Naive B cell (primary cell): ENCODE results near the gene PET100. TPM values are rescaled to one million over a fixed set of nuclear protein-coding genes. Genes with fewer than 3 reads are reported as not detected.

Experiments
- ATAC-seq, 2 donors: fragments of 150-1000 bp; cut with Tn5 transposase; 2 replicates each; pipeline ENCODE4 v1.10.0; 2021; ENCODE audit warnings: low read depth in 2 of 2, mild to moderate bottlenecking in 2 of 2, moderate library complexity in 2 of 2
- DNase-seq: peaks from one replicate; pipeline ENCODE4 v3.0.0; 2022
- H3K27ac Mint-ChIP-seq, 6 donors: one replicate each; pipeline ENCODE4 v1.8.0; 2020 to 2022; ENCODE audit warnings: mild to moderate bottlenecking in 6 of 6, mixed read lengths in 6 of 6, moderate library complexity in 5 of 6, inconsistent platforms in 2 of 6
- H3K27me3 Mint-ChIP-seq, 3 donors: one replicate each; pipeline ENCODE4 v1.8.0; 2021 to 2022; ENCODE audit warnings: mixed read lengths in 3 of 3, mild to moderate bottlenecking in 1 of 3
- H3K36me3 Mint-ChIP-seq, 2 donors: one replicate each; pipeline ENCODE4 v1.8.0; 2020 to 2022; ENCODE audit warnings: mixed read lengths in 2 of 2, inconsistent platforms in 1 of 2, mild to moderate bottlenecking in 1 of 2
- H3K4me1 Mint-ChIP-seq, 3 donors: one replicate each; pipeline ENCODE4 v1.8.0; 2020 to 2022; ENCODE audit warnings: mixed read lengths in 3 of 3, inconsistent platforms in 1 of 3, mild to moderate bottlenecking in 1 of 3, moderate library complexity in 1 of 3
- H3K4me3 Mint-ChIP-seq, 8 donors: one replicate each; pipeline ENCODE4 v1.8.0; 2020 to 2022; ENCODE audit warnings: mild to moderate bottlenecking in 8 of 8, mixed read lengths in 8 of 8, moderate library complexity in 8 of 8, inconsistent platforms in 2 of 8
- H3K9me3 Mint-ChIP-seq, 7 donors: one replicate each; pipeline ENCODE4 v1.8.0; 2020 to 2022; ENCODE audit warnings: mixed read lengths in 7 of 7, mild to moderate bottlenecking in 5 of 7, inconsistent platforms in 2 of 7, moderate library complexity in 1 of 7
- polyA plus RNA-seq, 6 donors: library from polyadenylated mRNA; unstranded; fragments of 300-500 nt; fragmentation: Illumina TruSeq; gene quantifications; one replicate each; pipeline ENCODE4 v1.2.3, GENCODE V29; 2021; ENCODE audit warnings: low read depth in 6 of 6

Gene PET100
- polyA plus RNA-seq, 6 donors from 2014 or later, result 195 to 441 (median 254) TPM

DNA sequence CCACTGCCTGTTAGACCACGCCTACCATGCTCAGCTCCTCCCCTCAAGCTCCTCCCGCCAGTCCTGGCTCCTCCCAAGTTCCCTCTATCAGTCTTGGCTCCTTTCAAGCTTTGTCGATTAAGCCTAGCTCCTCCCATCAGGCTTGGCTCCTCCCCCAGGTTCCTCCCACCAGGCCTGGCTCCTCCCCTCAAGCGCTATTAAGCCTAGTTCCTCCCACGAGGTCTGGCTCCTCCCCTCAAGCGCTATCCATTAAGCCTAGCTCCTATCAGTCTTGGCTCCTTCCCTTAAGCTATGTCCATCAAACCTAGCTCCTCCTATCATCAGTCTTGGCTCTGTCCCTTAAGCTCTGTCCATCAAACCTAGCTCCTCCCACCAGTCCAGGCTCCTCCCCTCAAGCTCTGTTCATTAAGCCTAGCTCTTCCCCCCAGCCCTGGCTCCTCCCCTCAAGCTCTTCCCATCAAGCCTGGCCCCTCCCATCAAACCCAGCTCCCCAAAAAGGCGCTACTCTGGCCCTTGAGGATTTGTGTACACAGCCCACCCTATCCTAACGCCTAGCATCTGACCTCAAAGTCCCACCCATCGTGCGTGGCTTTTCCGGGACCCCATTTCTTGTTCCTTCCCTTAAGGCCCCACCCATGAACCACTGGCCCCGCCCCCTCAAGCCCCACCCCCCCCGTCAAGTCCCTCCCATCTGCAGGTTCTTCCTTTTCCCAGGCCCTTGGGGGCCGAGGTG lies 23.9 kb upstream of the PET100 start:
- Mint-ChIP-seq H3K4me3 (peak overlapping the region in 1 of 8 donors; percentile 9), H3K36me3 (no peaks in the 10 kb centered on the region), H3K27me3 (peaks cover 14 to 44% (median 34%) of the 10 kb centered on the region in 3 donors), H3K9me3 (peaks cover 0 to 6% (median 2%) of the 10 kb centered on the region in 7 donors), H3K4me1 (peaks cover 0 to 8% (median 0%) of the 10 kb centered on the region in 3 donors), H3K27ac (no peak overlapping the region)
- no peak for DNase-seq
- ATAC-seq, result peak; percentile 66 to 68

- H3K36me3 Mint-ChIP-seq, result no peaks in the 10 kb centered on the region
- ATAC-seq (no peak), DNase-seq (no peak)
- H3K4me3 Mint-ChIP-seq, result no peak overlapping the region
- H3K9me3 Mint-ChIP-seq, result peaks cover 0 to 6% (median 2%) of the 10 kb centered on the region in 7 donors
- peaks cover 14 to 44% (median 34%) of the 10 kb centered on the region in 3 donors for H3K27me3 Mint-ChIP-seq
- no peak overlapping the region for H3K27ac Mint-ChIP-seq
- H3K4me1 Mint-ChIP-seq, result peaks cover 0 to 8% (median 0%) of the 10 kb centered on the region in 3 donors
These were observed 23.3 kb upstream of the PET100 start for GRCh38 chr19:7606289-7606688.

- ATAC-seq (no peak), DNase-seq (no peak)
- no peak overlapping the region for H3K4me3 Mint-ChIP-seq
- no peak overlapping the region for H3K27ac Mint-ChIP-seq
- peaks cover 0 to 6% (median 2%) of the 10 kb centered on the region in 7 donors for H3K9me3 Mint-ChIP-seq
- H3K27me3 Mint-ChIP-seq, result peaks cover 9 to 37% (median 28%) of the 10 kb centered on the region in 3 donors
- H3K4me1 Mint-ChIP-seq, result peaks cover 0 to 8% (median 0%) of the 10 kb centered on the region in 3 donors
- no peaks in the 10 kb centered on the region for H3K36me3 Mint-ChIP-seq
These were observed 22.2 kb upstream of the PET100 start for GRCh38 chr19:7607212-7607873.

GRCh38 chr19:7607874-7608560 lies 21.6 kb upstream of the PET100 start:
- DNase-seq, result no peak
- no peaks in the 10 kb centered on the region for H3K36me3 Mint-ChIP-seq
- H3K4me1 Mint-ChIP-seq, result peaks cover 0 to 8% (median 0%) of the 10 kb centered on the region in 3 donors
- no peak for ATAC-seq
- peaks cover 8 to 32% (median 22%) of the 10 kb centered on the region in 3 donors for H3K27me3 Mint-ChIP-seq
- peaks cover 0 to 6% (median 2%) of the 10 kb centered on the region in 7 donors for H3K9me3 Mint-ChIP-seq
- H3K27ac Mint-ChIP-seq, result no peak overlapping the region
- H3K4me3 Mint-ChIP-seq, result no peak overlapping the region

DNA sequence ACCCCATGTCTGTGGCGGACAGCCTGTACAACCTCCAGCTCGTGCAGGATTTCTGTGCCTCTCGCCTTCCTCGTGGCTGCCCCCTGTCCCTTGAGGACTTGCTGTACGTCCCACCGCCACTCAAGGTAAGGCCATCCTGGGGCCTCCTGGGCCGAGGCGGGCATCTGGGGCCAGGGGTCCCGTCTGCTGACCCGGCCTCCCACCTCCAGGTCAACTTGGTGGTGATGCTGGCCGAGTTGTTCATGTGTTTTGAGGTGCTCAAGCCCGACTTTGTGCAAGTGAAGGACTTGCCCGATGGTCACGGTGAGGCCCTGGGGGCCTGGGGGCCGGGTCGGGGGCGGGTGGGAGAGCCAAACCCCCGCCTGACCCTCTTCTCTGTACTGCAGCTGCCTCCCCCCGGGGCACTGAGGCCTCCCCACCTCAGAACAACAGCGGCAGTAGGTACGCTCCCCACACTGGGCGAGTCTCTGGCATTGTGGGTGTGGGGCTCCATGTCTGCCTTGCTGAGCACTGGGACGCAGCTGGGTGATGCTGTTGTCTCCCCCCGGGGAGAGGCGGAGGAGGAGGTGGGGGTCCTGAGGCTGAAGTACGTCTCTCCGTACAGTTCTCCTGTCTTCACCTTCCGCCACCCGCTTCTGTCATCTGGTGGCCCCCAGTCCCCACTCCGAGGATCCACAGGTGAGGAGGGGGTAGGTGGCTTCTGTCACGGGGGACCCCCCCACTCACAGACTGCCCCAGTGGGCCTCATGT lies 18.9 kb upstream of the PET100 start:
- ATAC-seq, result no peak
- peaks cover under 1 to 13% (median 3%) of the 10 kb centered on the region in 3 donors for H3K27me3 Mint-ChIP-seq
- H3K4me1 Mint-ChIP-seq, result peaks cover 0 to 1% (median 0%) of the 10 kb centered on the region in 3 donors
- no peak for DNase-seq
- H3K36me3 Mint-ChIP-seq, result no peaks in the 10 kb centered on the region
- peaks cover 0 to 2% (median under 1%) of the 10 kb centered on the region in 7 donors for H3K9me3 Mint-ChIP-seq
- no peak overlapping the region for H3K4me3 Mint-ChIP-seq
- peak overlapping the region in 1 of 6 donors; percentile 18 for H3K27ac Mint-ChIP-seq

DNA sequence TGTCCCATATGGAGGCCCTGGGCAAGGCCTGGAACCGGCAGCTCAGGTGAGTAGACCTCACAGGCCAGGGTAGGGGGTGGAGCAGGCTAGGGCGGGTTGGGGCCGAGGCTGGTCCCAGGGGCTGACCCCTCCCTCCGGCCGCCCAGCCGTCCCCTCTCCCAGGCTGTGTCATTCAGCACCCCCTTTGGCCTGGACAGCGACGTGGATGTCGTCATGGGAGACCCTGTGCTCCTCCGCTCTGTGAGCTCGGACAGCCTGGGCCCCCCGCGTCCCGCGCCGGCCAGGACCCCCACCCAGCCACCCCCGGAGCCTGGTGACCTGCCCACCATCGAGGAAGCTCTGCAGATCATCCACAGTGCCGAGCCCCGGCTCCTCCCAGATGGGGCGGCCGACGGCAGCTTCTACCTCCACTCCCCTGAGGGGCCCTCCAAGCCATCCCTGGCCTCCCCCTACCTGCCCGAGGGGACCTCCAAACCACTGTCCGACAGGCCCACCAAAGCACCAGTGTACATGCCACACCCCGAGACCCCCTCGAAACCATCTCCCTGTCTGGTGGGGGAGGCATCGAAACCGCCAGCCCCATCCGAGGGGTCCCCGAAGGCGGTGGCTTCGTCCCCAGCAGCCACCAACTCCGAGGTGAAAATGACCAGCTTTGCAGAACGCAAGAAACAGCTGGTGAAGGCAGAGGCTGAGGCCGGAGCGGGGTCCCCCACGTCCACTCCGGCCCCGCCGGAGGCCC lies 17.9 kb upstream of the PET100 start:
- Mint-ChIP-seq H3K4me1 (no peaks in the 10 kb centered on the region), H3K9me3 (peaks cover 0 to under 1% (median 0%) of the 10 kb centered on the region in 7 donors), H3K36me3 (no peaks in the 10 kb centered on the region), H3K27me3 (peaks cover 0 to 8% (median 0%) of the 10 kb centered on the region in 3 donors), H3K4me3 (no peak overlapping the region), H3K27ac (no peak overlapping the region)
- DNase-seq (no peak), ATAC-seq (no peak)

DNA sequence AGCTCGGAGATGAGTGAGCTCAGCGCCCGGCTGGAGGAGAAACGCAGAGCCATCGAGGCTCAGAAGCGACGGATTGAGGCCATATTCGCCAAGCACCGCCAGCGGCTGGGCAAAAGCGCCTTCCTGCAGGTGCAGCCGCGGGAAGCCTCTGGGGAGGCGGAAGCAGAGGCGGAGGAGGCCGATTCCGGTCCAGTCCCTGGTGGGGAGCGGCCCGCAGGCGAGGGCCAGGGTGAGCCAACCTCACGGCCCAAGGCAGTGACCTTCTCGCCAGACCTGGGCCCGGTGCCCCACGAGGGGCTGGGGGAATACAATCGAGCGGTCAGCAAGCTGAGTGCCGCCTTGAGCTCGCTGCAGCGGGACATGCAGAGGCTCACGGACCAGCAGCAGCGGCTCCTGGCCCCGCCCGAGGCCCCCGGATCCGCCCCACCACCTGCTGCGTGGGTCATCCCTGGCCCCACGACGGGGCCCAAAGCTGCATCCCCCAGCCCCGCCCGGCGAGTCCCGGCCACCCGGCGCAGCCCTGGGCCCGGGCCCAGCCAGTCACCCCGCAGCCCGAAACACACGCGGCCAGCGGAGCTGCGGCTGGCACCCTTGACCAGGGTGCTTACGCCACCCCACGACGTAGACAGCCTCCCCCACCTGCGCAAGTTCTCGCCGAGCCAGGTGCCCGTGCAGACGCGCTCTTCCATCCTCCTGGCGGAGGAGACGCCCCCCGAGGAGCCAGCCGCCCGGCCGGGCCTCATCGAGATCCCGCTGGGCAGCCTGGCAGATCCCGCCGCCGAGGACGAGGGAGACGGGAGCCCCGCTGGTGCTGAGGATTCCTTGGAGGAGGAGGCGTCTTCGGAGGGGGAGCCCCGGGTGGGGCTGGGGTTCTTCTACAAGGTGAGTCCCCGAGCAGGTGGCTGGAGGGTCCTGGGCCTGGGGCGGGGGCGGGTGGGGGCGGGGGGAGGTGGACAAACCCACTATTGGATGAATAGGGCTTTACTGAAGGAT lies 17.0 kb upstream of the PET100 start:
- DNase-seq (no peak), ATAC-seq (no peak)
- no peaks in the 10 kb centered on the region for H3K4me1 Mint-ChIP-seq
- H3K4me3 Mint-ChIP-seq, result no peak overlapping the region
- no peaks in the 10 kb centered on the region for H3K36me3 Mint-ChIP-seq
- no peak overlapping the region for H3K27ac Mint-ChIP-seq
- peaks cover 0 to 5% (median 0%) of the 10 kb centered on the region in 3 donors for H3K27me3 Mint-ChIP-seq
- peaks cover 0 to 1% (median 0%) of the 10 kb centered on the region in 7 donors for H3K9me3 Mint-ChIP-seq

DNA sequence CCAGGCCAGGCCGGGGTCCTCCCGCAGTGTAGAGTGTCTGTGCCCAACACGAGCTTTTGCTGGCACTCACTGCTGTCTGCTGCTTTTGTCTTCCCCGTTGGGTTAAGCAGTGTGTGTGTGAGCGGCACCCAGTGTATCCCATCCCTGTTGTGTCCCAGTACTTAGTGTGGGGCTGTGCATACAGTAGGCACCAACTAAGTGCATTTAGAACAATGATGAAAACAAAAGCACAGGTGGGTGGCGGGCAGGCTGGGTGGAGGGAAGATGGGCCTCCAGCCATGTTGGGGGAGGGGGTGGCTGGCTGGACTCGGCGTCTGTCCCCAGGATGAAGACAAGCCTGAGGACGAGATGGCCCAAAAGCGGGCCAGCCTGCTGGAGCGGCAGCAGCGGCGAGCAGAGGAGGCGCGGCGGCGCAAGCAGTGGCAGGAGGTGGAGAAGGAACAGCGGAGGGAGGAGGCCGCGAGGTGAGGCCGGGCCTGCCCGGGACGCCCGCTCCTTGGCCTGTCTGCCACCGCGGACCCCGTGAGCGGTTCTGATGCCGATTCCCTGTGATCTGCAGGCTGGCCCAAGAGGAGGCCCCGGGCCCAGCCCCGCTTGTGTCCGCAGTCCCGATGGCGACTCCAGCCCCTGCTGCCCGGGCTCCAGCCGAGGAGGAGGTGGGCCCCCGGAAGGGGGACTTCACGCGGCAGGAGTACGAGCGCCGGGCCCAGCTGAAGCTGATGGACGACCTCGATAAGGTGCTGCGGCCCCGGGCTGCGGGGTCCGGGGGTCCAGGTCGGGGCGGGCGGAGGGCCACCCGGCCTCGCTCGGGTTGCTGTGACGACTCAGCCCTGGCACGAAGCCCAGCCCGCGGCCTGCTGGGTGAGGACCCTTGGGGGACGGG lies 14.5 kb upstream of the PET100 start:
- Mint-ChIP-seq H3K4me1 (peaks cover 0 to 8% (median 0%) of the 10 kb centered on the region in 3 donors), H3K36me3 (peaks cover 7 to 11% of the 10 kb centered on the region in 2 donors), H3K27me3 (no peaks in the 10 kb centered on the region), H3K27ac (peak overlapping the region in 2 of 6 donors; percentile 37 to 61), H3K9me3 (peaks cover 0 to 1% (median 0%) of the 10 kb centered on the region in 7 donors), H3K4me3 (no peak overlapping the region)
- DNase-seq (no peak), ATAC-seq (no peak)

DNA sequence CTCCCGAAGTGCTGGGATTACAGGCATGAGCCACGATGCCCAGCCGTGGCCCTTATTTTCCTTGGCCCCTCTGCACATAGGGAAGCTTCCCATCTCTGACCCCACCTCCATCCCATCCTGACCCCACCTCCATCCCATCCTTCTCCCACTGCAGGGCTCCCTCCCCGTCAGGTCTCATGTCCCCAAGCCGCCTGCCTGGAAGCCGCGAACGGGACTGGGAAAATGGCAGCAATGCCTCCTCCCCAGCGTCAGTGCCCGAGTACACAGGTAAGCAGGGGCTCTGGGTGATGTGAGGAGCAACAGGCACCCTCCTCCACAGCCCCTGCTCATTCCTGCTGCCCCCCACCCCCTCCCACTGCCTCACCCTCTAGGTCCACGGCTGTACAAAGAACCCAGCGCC lies 12.4 kb upstream of the PET100 start:
- no peak for ATAC-seq

GRCh38 chr19:7617735-7618134 lies 11.9 kb upstream of the PET100 start:
- Mint-ChIP-seq H3K4me3 (no peak overlapping the region), H3K9me3 (peaks cover 0 to 1% (median 0%) of the 10 kb centered on the region in 7 donors), H3K27me3 (no peaks in the 10 kb centered on the region), H3K36me3 (peaks cover 12% of the 10 kb centered on the region in 2 donors), H3K27ac (no peak overlapping the region), H3K4me1 (peaks cover 0 to 8% (median 0%) of the 10 kb centered on the region in 3 donors)
- DNase-seq (no peak), ATAC-seq (no peak)

More for the DNA sequence above, 12.4 kb upstream of the PET100 start:
- H3K27ac Mint-ChIP-seq, result no peak overlapping the region
- no peak for DNase-seq
- H3K9me3 Mint-ChIP-seq, result peaks cover 0 to 1% (median 0%) of the 10 kb centered on the region in 7 donors
- H3K36me3 Mint-ChIP-seq, result peaks cover 11 to 12% of the 10 kb centered on the region in 2 donors
- no peak overlapping the region for H3K4me3 Mint-ChIP-seq
- H3K4me1 Mint-ChIP-seq, result peaks cover 0 to 8% (median 0%) of the 10 kb centered on the region in 3 donors
- H3K27me3 Mint-ChIP-seq, result no peaks in the 10 kb centered on the region

GRCh38 chr19:7618348-7618747 lies 11.2 kb upstream of the PET100 start:
- DNase-seq (no peak), ATAC-seq (no peak)
- H3K4me3 Mint-ChIP-seq, result peak overlapping the region in 1 of 8 donors; percentile 7
- H3K9me3 Mint-ChIP-seq, result peaks cover 0 to 1% (median 0%) of the 10 kb centered on the region in 7 donors
- no peaks in the 10 kb centered on the region for H3K27me3 Mint-ChIP-seq
- H3K27ac Mint-ChIP-seq, result peak overlapping the region in 1 of 6 donors; percentile 70
- peaks cover 0 to 8% (median 0%) of the 10 kb centered on the region in 3 donors for H3K4me1 Mint-ChIP-seq
- H3K36me3 Mint-ChIP-seq, result peaks cover 18% of the 10 kb centered on the region in 2 donors
